T follicular helper cell (primary cell): ENCODE results near the gene KRTAP10-2.

Experiments
- DNase-seq: peaks from one replicate; pipeline ENCODE4 v3.0.0-alpha.2; 2020; ENCODE audit warnings: low read depth

The KRTAP10-2 gene

DNA sequence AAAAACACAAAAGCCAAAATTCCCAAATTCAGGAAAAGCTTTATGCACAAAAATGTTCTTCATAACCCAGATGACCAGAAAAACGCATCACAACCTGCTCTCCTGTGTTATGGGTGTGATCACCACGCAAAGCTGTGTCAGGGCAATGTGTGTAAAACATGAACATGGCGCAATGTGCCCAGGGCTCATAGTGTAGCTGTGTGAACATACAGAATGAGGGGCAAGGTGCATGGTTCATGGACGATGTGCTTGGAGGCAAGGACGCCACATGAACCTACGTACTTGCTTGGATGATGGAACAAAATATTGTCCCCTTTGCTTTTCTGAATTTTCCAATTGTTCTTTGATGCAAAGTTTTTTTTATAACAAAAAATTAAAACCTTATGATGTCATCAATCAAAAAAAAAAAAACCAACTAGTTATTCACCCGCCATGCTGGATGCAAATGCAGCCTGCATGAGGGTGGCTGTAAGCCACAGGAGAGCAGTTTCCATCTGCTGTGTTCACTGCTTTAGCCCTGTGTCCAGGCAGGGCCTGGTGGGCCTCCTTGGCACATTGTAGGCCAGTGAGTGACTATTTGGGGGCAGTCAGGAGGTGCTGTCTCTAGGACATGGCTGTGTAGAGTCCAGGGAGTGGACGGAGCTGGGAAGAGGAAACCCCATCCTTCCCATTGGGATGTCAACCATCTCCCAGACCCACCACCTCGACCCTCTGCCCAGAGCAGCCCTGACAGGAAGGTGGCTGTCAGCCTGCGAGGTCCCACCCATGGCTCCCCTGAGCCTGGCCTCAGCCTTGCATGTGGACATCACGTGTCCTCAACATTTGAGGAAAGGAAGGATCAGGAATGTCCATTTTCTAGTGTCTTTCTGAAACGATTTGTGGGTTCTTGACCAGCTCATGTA is 25.0 kb downstream of the KRTAP10-2 start:
- DNase-seq: no peak

DNA sequence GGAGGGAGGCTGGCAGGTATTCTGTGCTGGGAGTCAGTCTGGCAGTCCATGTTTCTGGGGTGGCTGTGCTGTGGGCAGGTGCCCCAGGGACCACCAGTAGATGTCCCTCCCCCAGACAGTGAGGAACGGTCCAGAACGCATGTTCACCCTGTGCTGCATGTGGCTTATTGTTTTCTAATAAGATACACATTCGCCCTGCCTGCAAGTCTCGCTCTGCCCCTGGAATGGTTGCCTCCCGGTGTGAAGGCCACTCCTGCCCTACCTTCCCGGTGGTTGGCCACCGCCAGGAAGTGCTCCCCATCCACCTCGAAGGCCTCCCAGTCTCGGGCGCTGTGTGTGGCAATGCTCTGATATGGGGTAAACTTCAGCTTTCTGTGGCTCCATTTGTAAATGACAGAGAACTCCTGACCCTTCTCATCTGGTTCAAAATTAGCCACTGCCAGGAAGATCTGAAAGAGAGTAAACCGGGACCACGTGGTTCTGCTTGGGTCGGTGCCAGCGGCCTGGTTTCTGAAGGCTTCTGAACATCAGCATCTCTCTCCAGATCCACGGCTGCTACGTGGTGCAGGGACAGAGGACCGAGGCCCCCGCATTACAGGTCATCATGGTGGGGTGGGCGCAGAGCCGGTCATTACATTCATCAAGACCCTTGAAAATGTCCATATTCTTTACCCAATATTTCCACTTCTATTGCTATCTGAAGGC is 25.8 kb downstream of the KRTAP10-2 start:
- DNase-seq: no peak

DNA sequence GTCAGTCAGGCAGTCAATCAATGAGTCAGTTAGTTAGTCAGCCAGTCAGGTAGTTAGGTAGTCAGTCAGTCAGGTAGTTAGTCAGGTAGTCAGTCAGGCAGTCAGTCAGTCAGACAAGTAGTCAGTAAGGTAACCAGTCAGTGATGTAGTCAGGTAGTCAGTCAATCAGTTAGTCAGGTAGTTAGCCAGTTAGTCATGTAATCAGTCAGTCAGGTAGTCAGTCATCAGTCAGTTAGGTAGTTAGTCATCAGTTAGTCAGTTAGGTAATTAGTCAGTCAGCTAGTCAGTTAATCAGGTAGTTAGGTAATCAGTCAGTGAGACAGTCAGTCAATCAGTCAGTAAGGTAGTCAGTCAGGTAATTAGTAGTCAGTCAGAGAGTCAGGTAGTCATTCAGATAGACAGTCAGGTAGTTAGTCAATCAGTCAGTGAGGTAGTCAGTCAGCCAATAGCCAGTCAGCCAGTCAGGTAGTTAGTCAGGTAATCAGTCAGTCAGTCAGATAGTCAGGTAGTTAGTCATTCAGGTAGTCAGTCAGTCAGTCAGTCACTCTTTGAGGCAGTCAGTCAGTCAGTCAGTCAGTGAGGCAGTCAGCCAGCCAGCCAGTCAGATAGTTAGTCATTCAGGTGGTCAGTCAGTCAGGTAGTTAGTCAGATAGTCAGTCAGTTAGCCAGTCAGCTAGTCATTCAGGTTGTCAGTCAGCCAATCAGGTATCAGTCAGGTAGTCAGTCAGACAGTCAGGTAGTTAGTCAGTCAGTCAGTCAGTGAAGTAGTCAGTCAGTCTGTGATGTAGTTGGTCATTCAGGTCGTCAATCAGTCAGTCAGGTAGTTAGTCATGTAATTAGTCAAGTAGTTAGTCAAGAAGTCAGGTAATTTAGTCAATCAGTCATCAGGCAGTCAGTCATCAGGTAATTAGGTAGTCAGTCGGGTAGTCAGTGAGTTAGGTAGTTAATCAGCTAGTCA is 26.6 kb downstream of the KRTAP10-2 start:
- no peak for DNase-seq

DNA sequence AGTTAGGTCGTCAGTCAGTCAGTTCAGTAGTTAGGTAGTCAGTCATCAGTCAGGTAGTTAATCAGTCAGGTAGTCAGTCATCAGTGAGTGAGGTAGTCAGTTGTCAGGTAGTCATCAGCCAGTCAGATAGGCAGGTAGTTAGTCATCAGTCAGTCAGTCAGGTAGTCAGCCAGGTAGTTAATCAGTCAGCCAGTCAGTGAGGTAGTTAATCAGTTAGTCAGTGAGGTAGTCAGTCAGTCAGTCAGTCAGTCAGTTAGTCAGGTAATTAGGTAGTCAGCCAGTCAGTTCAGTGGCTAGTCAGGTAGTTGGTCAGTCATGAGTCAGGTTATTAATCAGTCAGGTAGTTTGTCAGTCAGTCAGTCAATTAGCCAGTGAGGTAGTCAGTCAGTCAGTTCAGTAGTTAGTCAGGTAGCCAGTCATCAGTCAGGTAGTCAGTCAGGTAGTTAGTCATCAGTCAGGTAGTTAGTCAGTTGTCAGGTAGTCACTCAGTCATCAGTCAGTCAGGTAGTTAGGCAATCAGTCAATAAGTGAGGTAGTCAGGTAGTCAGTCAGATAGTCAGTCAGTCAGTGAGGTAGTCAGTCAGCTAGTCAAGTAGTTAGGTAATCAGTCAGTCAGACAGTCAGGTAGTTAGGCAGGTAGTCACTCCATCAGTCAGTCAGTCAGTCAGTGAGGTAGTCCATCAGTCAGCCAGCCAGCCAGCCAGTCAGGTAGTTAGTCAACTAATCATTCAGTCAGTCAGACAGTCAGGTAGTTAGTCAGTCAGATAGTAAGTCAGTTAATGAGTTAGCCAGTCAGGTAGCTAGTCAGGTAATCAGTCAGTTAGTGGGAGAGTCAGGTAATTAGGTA is 27.5 kb downstream of the KRTAP10-2 start:
- no peak for DNase-seq

DNA sequence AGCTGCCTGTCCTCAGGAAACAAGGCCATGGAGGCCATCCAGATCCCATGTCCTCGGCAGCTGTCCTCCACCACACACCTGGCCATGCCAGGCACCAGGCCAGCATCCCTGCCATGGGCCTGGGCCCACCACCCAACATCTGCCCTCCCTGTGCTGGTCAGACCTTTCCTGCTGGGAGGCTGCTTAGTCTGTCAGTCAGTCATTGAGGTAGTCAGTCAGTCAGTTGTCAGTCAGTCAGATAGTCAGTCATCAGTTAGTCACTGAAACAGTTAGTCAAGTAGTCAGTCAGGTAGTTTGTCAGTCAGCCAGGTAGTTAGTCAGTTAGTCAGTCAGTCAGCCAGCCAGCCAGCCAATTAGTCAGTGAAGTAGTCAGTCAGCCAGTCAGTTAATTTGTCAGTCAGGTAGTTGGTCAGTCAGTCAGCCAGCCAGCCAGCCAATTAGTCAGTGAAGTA is 28.5 kb downstream of the KRTAP10-2 start:
- no peak for DNase-seq

DNA sequence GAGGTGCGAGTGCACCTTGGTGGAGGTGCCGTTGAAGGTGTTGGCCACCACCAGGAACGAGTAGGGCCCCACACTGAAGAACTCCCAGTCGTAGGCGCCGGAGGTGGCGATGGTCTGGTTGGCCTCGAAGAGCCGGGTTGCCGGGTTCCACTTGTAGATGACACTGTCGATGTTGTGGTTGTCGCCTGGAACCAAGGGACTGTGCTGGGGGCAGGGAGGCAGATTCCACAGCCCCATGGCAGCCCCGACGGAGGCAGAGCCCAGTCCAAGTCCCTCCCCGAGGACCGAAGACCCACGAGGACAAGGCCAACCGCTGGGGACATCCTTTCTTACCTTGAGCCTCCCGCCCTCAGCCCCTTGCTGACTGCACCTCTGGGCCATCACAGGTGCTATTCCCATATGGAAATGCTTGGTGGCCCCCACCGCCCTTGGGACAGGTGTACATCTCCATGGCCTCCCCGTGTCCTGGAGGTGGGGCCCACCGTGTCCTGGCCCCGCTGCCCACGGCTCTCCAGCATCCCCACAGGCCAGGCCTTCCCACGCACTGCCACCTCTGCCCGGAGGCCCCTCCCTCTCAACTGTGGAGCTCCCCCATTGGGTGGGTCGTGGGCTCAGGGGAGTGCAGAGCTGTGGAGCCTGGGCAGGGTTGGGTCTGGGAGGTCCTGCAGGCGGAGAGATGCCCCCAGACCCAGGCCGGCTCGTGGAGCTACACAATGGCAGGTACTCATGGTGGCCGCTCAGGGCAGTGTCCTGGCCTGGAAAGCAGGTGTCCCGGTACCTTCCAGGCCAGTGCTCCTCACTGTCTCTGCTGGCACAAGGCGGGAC is 29.2 kb downstream of the KRTAP10-2 start:
- no peak for DNase-seq

DNA sequence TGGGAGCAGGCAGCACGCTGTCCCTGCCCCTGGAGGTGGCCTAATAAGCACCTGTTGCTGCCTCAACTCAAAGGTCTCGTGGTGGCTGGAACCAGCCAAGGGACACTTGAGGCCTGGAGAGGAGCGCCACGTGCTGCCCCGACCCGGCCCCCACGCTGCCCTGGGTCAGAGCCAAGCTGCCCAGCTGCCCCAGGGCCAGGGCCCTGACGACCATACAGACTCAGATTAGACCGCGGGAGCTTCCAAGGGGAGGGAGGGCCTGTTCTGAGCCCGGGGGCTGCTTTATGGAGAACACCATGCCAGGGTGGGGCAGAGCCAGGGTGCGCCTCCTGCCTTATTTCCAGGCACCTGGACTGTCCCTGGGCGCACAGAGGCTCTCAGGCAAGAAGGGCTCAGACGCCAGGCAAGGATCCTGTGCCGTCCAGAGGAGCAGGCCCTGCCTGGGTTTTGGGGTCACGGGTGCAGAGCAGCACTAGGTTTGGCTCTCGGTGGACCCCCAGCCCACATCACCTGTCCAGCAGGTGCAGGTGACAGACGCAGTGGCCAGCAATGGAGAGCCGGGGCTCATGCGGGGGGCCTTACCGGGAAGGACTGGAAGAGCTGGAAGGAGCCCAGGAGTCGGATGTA is 29.9 kb downstream of the KRTAP10-2 start:
- DNase-seq: no peak

DNA sequence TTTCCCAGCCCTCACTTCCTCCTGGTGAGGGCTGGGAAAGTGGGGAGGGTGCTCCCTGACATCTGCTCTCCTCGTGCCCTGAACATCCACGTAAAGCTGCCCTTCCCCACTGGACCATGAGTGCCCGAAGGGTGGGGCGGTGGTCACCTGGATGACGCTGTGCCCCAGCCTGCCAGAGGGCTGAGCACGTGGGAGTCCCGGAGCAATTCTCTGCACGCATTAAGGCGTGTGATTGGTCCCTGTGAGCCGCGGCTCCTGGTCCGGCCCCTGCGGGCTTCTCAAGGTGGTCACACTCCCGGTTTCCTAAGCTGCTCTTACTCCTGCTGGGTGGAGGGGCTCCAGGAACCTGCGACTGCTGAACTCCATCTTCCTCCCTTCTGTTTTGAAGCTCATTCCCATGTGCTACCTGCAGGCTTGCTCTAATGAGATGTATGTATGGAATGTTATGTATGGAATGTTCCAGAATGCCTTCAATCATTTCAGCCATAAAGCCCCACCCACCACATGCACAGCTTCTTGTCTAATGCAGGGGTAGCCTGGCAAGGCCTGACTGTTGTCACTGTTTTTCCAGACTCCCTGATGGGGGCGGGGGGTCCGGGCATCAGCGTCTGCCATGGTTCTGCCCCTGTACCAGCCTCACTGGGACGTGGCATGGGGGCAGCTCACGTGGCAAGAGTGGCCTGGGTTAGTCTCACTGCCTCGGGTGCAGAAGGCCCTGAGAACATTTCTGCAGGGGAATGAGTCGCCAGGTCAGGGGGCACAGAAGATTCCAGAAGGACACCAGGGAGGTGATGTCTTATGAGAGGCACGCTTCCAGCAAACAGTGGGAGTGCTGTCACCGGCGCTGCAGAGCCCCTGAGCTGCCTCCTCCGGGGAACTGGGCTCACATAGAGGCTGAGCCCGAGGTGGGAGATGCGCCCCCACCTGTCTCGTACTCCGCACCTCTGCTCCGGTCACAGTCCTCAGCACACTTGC is 30.7 kb downstream of the KRTAP10-2 start:
- no peak for DNase-seq

DNA sequence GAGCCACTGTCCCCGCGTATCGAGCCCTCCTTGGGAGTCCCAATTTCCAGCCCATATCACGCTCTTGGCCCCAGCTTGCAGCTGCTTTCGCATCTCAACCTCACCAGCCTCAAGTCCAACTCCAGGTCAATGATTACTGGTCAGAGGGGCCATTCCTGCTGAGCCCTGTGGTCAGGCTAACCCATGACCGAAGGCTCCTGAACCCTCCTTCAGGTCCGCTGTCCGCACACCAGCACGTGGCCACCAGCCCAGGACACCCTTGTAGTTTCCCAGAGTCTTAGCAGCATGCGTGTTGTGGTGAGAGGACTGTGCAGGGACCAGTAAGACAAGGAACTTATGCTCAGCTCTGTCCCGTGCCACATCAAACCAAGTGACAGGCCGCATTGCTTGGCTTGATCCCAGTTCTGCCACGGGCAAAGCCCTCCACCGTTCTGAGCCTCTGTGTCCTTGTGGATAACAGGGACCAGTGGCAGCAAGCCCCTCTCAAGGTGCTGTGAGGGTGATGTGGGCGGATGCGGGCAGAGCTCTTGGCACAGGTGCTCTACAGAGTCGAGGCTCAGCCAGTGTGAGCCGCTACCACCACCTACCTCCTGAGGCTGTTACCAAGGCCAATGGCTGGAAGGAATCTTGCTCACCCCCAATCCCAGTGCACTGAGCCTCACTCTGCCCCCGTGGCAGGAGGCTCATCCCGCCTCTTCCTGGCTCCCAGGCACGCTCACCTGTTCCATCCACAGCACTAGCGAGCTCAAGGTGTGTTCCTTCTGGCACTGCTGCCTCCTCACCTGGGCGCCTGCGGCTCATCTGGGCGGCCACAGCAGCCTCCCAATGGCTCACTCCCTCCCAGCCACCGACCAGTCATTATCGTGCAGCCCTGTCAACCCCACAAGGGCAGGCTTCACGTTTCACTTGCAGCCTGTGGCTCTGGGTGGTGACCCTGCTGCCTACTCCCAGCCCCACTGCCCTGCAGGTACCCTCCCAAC is 31.7 kb downstream of the KRTAP10-2 start:
- no peak for DNase-seq

DNA sequence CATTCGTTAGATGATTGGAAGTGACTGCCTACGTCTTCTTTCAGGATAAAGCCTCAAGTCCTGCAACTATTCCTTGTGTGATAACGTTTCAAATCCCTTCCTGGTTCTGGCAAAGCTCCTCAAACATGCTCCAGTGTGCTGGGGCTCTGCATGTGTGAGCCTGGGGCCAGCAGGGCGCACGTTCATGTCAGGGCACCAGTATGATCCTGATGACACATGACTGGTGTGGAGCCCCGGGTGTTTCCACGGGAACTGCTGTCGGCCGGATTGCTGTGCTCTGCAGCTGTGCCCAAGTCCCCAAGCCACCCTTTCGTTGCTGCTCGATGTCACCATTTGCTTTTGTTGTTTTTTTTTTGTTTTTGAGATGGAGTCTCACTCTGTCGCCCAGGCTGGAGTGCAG is 32.6 kb downstream of the KRTAP10-2 start:
- no peak for DNase-seq

DNA sequence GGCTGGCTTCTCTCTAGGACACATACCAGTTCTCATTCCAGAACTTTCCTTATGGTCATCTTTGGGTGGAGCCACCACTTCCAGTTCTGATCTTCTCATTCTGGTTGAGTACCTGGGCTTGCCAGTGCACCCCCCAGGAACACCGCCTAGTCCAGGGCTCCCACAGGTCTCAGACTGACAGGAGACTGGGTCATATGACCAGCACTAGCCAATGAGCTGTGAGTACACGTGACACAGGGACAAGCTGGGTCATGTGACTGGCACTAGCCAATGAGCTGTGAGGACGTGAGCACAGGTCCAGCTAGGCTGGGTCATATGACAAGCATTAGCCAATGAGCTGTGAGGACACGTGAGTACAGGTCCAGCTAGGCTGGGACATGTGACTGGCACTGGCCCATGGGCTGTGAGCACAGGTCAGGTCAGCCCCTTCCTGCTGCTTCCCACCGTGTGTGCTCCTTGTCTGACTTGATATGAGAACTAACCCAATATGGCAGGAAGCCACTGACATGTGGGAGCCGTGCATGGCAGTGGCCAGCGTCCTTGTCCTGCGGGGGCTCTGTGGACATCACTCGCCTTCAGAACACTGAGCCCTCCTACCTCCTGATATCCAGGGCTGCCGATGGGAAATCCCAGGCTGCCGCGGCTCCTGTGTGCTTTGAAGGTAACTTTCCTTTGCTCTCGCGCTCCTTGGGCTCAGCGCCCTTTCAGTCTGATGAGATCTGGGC is 34.0 kb downstream of the KRTAP10-2 start:
- DNase-seq: no peak

DNA sequence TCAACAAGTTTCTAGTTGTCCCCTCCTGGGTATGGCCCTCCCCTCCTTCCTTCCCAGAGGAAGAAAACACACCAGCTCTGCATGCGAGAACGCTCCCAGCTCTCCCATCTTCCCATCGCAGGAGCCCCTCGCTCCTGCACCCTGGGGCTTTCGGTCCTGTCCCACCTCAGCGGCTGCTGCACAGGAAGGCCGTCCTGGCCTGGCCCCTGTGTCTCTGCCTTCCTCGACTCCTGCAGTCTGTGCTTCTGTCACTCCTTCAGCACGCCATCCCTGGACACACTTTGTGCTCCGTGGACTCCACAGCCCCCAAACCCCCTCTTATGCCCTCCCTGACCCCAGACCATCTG is 34.5 kb downstream of the KRTAP10-2 start:
- DNase-seq: no peak

DNA sequence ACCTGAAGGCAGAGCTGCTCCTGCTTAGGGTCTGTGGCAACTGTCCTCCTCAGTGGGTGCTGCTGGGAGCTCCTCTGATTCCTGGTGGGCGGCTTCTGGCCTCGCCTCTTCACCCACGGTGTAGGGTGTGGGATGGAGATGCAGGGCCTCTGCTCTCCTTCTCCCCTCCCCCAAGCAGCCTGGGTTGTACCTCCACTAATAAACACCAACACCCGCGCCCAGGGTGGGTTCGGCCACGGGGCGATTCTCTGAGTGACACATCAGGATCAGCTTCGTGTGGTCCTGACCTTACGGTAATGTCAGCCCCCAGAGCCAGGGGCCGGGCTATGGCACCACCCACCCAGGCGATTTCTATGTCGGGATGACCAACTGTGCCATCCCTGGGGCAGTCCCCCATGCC is 35.0 kb downstream of the KRTAP10-2 start:
- DNase-seq: no peak

DNA sequence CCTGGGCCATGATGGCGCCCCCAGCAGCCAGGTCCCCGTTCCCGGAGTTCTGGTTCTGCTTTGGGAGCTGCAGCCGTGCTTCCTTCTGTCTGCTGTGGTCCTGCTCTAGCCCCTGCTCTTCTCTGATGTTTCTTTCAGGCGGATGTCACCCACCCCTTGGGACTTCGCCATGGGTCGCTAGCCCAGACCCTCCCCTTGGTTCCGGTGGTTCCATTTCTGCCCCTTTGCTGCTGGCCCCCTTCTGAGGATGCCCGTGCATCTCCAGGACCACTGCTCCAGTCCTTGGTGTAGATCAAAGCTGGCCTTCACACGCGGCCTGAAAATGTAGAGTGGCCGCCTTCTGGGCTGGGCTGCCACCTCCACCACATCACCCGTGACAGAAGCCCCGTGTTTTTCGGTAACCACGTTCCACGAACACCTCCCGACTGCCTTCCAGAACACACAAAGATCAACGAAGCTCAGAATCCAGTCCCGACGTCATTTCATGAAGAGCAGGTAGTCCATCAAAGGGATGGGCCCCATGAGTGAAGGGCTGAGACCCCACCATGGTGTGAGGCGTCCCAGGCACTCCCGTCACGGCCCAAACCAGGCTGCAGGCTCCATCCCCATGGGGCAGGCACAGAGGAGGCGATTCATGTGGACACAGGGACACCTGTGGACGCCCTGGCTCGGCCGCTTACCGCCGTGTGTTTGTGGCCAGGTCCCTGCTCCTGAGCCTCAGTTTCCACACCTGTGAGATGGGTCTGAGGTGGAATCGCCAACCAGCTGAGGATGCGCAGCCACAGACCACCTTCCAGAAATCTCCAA is 35.7 kb downstream of the KRTAP10-2 start:
- DNase-seq: no peak

DNA sequence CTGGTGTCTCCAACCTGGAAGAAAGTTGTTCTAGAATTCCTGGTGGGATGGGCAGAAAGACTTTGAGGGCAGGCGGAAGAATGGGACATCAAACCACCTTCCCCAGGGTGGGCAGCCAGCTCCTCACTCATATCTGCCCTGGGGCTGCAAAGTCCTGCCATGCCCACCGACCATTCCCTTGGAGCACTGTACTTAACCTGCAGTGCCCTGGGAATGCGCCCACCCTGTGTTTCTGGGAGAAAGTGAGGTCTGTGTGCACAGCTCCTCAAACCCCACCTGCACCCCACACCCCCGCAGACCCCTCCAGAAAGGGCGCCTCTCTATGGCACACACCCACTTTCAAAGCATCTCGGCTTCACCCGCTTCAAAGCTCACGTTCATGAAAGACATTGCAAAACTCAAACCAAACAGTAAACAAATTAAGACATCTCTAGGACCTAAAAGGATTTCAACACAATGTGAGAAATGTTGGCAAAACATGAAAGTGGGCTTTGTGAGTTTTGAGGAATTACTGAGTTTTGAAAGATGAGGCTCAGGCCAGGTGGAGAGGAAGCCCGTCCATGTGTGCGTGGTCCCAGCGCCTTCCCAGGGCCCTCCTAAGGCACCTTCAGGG is 36.5 kb downstream of the KRTAP10-2 start:
- DNase-seq: no peak

DNA sequence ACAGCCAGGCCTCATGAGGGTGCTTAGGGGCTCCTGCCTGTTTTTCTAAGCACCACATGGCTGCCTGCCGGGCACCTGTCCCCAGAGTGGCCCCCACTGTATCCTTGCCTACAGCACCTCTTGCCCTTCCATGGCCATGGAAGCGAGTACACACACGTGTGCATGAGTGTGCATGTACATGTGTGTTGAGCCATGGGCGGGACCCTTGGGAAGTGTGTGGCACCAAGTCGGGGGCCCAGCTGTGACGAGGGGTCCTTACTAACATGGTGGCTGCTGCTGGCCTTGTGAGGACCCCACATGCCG is 37.1 kb downstream of the KRTAP10-2 start:
- DNase-seq: no peak
